Measurements from ENCODE around the gene RANBP2.
"Not testable (repeated sequence)": the region's sequence is repeated elsewhere in the genome, so short reads cannot be mapped to it uniquely, and the experiment has no call there.

The RANBP2 gene

DNA sequence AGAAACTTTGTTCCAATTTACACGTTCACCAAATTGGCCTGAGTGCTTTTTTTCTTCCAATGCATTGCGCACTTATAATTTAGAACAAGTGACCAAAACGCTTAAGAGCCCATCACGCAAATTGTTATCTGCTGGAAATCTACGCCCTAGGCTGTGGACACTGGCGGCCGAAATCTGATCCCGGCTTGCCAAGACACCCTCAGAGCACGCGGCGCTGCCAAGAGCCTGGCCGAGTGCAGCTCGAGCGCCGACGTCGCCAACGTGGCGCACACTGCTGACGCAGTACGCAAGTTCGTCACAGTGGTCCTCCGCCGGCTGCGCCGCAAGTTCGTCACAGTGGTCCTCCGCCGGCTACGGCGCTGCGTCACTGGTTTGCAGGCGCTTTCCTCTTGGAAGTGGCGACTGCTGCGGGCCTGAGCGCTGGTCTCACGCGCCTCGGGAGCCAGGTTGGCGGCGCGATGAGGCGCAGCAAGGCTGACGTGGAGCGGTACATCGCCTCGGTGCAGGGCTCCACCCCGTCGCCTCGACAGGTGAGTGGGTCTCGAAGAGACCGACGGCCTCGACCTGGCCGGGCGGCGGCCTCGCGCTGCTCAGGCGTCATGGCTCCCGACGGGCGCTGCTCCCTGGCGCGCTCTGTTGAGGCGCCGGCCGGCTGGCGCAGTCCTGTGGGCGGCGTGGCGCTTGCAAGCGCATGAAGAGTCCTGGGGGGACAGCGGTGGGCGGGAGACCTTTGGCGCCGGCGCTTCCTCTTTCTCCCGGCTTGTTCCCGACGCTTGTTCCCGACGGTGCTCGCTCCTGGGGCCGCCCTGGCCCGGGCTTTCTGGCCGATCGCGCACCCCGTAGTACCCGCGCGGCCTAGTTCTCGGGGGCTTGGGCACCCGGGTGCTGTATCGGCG, at the start of gene RANBP2:
RANBP2 (plus strand) TSS at position 334 of the 896 bp plus-strand sequence; CDS start at position 459, 125 bp downstream.
- peak within 1 kb of the TSS; percentile 77 for H3K4me3 ChIP-seq (ENCODE audit: low read length)
- DNase-seq (ENCODE audit: low read depth) = peak; percentile 96
- TF ChIP-seq, protein P1, sequence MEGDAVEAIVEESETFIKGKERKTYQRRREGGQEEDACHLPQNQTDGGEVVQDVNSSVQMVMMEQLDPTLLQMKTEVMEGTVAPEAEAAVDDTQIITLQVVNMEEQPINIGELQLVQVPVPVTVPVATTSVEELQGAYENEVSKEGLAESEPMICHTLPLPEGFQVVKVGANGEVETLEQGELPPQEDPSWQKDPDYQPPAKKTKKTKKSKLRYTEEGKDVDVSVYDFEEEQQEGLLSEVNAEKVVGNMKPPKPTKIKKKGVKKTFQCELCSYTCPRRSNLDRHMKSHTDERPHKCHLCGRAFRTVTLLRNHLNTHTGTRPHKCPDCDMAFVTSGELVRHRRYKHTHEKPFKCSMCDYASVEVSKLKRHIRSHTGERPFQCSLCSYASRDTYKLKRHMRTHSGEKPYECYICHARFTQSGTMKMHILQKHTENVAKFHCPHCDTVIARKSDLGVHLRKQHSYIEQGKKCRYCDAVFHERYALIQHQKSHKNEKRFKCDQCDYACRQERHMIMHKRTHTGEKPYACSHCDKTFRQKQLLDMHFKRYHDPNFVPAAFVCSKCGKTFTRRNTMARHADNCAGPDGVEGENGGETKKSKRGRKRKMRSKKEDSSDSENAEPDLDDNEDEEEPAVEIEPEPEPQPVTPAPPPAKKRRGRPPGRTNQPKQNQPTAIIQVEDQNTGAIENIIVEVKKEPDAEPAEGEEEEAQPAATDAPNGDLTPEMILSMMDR (conservative IDR thresholded peaks at IDR 0.05; ENCODE audit: low read depth, low read length) = no peak

DNA sequence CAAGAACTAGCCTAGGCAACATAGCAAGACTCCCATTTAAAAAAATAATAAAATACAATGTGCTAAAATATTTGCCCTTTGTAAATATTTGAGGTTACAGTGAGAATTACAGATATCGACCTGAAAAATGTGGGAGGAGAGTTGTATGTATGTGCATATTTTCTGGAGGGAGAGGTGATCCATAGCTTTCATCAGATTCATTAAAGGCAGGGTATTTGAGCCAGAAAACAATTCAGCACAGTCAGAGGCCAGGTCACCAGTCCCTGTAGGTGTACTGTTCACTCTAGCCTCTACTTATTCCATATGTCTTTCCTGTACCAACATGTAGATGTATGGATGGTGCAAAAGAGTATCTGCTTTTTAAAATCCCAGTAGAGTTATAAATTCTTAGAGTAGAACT, 49.0 kb upstream of the RANBP2 start:
- not testable (repeated sequence) for H3K4me3 ChIP-seq (ENCODE audit: low read length); DNase-seq (ENCODE audit: low read depth)

DNA sequence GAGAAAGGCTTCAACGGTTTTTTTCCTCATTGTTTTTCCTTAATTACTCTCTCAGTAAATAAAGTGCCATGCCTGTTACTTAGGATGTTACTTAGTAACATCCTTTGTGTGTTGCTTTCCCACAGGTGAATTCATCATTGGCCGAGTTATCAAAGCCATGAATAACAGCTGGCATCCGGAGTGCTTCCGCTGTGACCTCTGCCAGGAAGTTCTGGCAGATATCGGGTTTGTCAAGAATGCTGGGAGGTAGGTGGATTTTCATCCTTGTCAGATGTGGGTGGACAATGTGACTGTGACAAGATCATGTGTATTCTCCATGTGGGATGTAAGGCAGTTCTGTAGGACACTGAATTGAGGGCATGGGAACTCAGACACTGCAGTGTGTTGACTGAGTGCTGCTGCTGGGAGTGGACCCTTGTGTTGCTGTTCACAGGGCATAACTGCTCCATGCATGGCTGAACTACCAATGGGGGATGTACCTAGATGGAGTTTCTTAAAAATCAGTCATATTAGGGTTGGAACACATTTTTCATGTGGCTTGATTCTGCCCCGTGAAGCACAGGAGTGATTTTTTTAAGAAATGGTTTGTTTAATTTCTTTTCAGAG, 47.0 kb upstream of the RANBP2 start:
- not testable (repeated sequence) for DNase-seq (ENCODE audit: low read depth); H3K4me3 ChIP-seq (ENCODE audit: low read length)

DNA sequence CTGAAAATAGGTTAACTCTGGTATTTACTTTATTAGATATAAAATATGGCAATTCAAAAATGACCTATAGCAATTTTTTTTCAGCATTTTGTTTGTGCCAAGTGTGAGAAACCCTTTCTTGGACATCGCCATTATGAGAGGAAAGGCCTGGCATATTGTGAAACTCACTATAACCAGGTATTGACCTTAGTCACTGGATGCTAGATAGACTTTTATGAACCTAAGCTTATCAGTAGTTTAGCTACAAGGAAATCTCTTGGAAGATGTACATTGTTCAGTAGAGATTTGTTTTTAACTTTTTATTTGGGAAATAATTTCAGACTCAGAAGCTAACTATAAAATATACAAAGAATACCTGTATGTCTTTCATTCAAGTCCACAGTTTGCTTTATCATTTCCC, 42.8 kb upstream of the RANBP2 start:
- H3K4me3 ChIP-seq (ENCODE audit: low read length); DNase-seq (ENCODE audit: low read depth): not testable (repeated sequence)

DNA sequence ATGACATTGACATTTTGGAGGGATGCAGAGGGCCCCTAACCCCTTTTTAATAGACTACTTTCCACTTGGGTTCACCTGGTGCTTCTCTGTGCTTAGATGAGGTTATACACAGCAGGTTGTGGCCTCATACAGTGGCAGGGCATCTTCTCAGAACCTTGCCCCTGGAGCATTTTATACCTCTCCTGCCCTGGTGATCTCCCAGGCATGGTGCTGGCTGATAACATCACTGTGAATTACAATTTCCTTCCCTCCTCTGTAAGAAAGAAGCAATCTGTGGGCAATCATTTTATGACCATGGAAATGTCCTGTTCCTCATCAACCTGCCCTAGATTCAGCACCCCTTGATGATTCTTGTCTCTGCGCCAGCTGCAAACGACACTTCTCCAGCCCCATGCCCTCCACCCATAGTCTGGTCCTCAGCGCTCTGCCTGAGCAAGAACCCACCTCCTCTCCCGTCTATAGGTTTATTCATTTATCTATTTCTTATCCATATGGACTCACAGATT, 42.0 kb upstream of the RANBP2 start:
- DNase-seq (ENCODE audit: low read depth) = not testable (repeated sequence)

DNA sequence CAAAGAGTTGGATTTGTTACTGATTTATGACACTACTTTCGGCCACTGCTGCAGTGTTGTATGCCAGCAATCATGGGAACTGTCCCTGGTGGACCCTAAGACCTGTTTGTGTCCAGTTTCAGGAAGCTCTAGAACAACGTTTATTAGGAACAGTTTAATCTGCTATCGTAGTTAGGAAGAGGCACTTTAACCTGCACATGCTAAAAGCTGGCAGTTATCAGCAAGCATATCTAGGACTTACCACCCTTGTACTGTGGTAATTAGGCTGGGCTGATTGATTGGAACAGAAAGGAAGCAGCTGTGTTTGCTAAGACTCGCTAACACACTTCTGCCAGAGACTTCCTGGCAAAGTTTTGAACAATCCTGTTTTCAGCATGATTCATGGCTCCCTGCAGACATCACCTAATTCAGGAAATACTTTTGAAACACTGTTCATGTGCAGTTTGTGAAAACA, 41.1 kb upstream of the RANBP2 start:
- H3K4me3 ChIP-seq (ENCODE audit: low read length) = not testable (repeated sequence)
- peak; percentile 36 for DNase-seq (ENCODE audit: low read depth)

More for the DNA sequence above, 42.0 kb upstream of the RANBP2 start:
- not testable (repeated sequence) for H3K4me3 ChIP-seq (ENCODE audit: low read length)

DNA sequence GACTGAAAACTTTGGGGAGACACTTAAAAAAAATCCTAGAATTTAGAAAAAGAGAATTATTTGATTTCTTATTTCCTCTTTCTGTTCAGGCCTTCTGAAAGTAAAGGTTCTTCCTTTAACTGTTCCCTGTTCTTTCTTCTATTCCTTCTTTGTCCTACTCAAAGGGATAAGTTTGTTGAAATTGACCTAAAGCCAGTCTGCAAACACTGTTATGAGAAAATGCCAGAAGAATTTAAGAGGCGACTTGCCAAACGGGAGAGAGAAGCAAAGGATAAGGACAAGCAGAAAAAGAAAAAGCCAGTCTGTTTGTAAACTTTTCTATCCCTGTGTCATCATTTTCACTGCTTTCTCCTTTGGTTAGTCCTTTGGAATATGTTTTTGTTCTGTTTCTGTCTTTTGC, 38.5 kb upstream of the RANBP2 start:
- not testable (repeated sequence) for DNase-seq (ENCODE audit: low read depth); H3K4me3 ChIP-seq (ENCODE audit: low read length)

DNA sequence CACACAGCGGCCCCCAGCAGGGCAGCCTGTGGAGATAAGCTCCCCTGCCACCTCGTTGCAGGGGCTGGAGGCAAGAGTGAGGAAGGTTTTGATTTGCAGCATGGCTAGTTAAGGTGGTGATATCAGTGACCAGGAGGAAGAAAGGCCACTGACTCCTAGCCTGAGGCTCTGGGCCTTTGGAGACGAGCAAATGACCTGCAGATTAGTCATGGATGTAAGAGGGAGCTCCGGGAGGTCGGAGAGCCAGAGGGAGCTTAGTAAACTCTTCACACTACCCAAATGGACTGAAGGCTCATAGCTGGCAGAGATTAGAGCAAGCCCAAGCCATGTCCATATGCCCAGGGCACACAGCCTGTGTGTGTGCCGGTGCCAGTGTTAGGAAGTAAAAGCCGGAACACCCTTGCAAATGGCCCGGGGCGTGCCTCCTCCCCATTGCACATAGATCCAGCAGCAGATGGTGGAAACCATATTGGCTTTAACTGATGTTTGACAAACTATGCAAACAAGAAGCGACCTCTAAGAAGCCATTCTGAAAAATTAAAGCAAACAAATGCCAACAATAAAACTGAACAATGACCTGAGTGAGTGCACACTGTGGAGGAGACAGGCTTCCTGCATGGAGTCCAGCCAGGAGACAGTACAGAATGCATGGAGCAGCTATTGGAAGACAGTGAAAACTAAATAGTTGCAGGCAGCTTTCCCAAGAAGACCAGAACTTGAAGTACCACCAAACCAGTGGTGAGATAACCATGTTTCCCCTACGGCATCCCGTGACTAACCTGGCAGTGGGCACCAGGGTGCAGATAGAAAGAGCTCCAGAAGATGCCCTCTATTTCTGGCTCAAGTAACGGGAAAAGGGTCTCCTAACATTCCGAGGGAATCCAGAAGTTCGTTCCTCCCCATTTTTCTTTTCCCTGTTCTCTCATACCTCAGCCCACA, 30.2 kb upstream of the RANBP2 start:
- DNase-seq (ENCODE audit: low read depth); H3K4me3 ChIP-seq (ENCODE audit: low read length): not testable (repeated sequence)

DNA sequence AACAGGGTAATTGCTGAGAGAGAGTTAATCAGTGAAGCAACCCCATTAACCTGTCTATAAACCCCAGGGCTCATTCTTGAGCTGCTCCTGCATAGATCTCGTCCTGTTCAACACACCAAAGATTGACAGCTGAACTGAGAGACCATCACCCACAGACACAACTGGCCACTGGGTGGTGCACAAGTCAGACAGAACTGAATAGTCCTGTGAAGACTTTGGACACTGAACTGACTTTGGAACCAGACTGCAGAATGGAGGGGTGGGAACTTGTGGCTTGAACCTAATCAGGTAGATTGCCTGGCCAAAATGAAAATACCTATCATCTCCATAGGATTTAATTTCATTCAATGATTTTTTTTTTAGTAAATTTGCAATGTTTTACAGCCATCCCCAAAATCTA, 29.3 kb upstream of the RANBP2 start:
- DNase-seq (ENCODE audit: low read depth); H3K4me3 ChIP-seq (ENCODE audit: low read length): not testable (repeated sequence)

DNA sequence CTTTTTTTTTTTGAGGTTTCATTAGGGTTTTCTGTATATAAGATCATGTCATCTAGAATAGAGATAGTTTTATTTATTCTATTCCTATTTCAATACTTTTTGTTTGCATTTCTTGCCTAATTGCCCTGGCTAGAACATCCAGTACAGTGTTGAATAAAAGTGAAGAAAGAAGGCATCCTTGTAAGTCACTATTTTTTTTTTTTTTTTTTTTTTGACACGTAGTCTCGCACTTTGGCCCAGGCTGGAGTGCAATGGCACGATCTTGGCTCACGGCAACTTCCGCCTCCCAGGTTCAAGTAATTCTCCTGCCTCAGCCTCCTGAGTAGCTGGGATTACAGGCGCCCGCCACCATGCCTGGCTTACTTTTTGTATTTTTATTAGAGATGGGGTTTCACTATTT, 27.8 kb upstream of the RANBP2 start:
- DNase-seq (ENCODE audit: low read depth) = no peak
- TF ChIP-seq, protein P1 (conservative IDR thresholded peaks at IDR 0.05; ENCODE audit: low read depth, low read length) = no peak
- no peak overlapping the region for H3K4me3 ChIP-seq (ENCODE audit: low read length)

DNA sequence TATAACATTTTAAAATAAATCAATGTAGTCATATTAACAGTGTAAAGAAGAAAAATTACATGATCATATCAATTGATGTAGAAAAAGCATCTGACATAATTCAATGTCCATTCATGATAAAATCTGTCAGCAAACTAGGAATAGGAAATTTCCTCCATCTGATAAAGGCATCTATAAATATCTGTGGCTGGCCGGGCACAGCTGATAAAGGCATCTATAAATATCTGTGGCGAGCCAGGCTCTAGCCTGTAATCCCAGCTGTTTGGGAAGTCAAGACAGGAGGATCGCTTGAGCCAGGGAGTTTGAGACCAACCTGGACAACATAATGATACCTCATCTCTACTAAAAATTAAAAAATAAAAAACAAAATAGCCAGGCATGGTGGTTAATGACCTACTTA, 18.1 kb upstream of the RANBP2 start:
- H3K4me3 ChIP-seq (ENCODE audit: low read length) = no peak overlapping the region
- TF ChIP-seq, protein P1 (conservative IDR thresholded peaks at IDR 0.05; ENCODE audit: low read depth, low read length) = no peak
- no peak for DNase-seq (ENCODE audit: low read depth)

All from retinal pigment epithelial cell (primary cell).